HFFc6 (cell line): ENCODE data around the gene EXOC3. TPM values are rescaled to one million over a fixed set of nuclear protein-coding genes. Genes with fewer than 3 reads are reported as not detected.

Source experiments
- DNase-seq: peaks from one replicate; pipeline ENCODE4 v3.0.0-alpha.2; 2018
- H3K27ac Mint-ChIP-seq: 2 replicates; pipeline ENCODE4 v1.8.0; 2020; ENCODE audit warnings: mild to moderate bottlenecking, mixed read lengths
- H3K27me3 Mint-ChIP-seq: 2 replicates; pipeline ENCODE4 v1.8.0; 2021; ENCODE audit warnings: mild to moderate bottlenecking, moderate library complexity, mixed read lengths; ENCODE audit not compliant: insufficient read depth
- H3K36me3 Mint-ChIP-seq: 2 replicates; pipeline ENCODE4 v1.8.0; 2021; ENCODE audit warnings: low read depth, mixed read lengths
- H3K4me1 Mint-ChIP-seq: 2 replicates; pipeline ENCODE4 v1.8.0; 2020; ENCODE audit warnings: low read depth, mixed read lengths
- H3K4me3 Mint-ChIP-seq: 2 replicates; pipeline ENCODE4 v1.8.0; 2020; ENCODE audit warnings: mild to moderate bottlenecking, moderate library complexity, mixed read lengths
- H3K9me3 Mint-ChIP-seq: 2 replicates; pipeline ENCODE4 v1.8.0; 2020; ENCODE audit warnings: mild to moderate bottlenecking, mixed read lengths
- total RNA-seq, 6 experiments: library from RNA; stranded (reverse); fragmentation: NEBNext Ultra II Directional; extraction: Animal tissue kit (Norgen Biotek cat#: 25700); gene quantifications; 2 replicates in 1 of 6; 3 replicates in 5 of 6; pipeline ENCODE4 v1.2.3, GENCODE V29; 2021
- TF ChIP-seq, protein P1 (sequence below): fragments of 200-600 bp; sonication (generic); IDR thresholded peaks from 2 replicates; pipeline ENCODE4 v1.5.0; 2021; ENCODE audit warnings: antibody characterized with exemption, mild to moderate bottlenecking

EXOC3 gene
- total RNA-seq, 6 experiments from 2014 or later: 46.8 to 54.1 (median 50.3) TPM

DNA sequence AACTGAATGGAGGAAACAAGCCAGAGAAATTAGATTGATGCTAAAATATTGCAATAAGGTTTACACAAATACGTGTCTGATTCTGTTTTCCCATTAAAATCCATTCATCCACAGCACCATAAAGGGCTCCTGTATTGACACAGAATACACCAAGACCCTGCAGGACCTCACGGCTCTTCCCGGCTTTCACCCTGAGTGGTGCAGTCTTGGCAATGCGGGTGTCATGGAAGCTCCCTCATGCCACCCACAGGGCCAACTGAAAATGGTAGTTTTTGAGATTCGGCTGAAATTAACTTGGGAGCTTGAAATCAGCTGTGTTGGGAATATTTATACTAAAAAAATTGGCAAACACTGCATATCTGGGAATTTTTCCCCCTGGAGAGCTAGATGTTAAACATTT lies 17.3 kb upstream of the EXOC3 start:
- DNase-seq: no peak
- H3K27me3 Mint-ChIP-seq: peaks cover 43% of the 10 kb centered on the region
- H3K27ac Mint-ChIP-seq: peak overlapping the region; percentile 43
- peaks cover 73% of the 10 kb centered on the region for H3K36me3 Mint-ChIP-seq
- peaks cover 10% of the 10 kb centered on the region; the same call in 1 of the 2 replicates for H3K9me3 Mint-ChIP-seq
- H3K4me3 Mint-ChIP-seq: no peak overlapping the region
- H3K4me1 Mint-ChIP-seq: peaks cover 46% of the 10 kb centered on the region
- TF ChIP-seq, protein P1, sequence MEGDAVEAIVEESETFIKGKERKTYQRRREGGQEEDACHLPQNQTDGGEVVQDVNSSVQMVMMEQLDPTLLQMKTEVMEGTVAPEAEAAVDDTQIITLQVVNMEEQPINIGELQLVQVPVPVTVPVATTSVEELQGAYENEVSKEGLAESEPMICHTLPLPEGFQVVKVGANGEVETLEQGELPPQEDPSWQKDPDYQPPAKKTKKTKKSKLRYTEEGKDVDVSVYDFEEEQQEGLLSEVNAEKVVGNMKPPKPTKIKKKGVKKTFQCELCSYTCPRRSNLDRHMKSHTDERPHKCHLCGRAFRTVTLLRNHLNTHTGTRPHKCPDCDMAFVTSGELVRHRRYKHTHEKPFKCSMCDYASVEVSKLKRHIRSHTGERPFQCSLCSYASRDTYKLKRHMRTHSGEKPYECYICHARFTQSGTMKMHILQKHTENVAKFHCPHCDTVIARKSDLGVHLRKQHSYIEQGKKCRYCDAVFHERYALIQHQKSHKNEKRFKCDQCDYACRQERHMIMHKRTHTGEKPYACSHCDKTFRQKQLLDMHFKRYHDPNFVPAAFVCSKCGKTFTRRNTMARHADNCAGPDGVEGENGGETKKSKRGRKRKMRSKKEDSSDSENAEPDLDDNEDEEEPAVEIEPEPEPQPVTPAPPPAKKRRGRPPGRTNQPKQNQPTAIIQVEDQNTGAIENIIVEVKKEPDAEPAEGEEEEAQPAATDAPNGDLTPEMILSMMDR: peak; percentile 36; the same call in 1 of the 2 replicates

DNA sequence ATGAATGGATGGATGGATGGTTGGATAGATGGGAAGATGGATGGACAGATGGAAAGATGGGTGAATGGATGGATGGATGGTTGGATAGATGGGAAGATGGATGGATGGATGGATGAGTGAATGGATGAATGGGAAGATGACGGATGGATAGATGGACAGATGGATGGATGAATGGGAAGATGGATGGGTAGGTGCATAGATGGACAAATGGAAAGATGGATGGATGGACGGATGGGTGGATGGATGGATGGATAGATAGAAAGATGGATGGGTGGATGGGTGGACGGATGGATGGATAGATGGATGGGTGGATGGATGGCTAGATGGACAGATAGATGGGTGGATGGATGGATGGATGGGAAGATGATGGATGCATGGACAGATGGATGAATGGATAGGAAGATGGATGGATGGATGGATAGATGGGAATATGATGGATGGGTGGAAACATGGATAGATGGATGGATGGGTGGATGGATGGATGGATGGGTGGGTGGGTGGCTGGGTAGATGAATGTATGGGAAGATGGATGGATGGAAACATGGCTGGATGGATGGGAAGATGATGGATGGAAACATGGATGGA lies 16.5 kb upstream of the EXOC3 start:
- peaks cover 10% of the 10 kb centered on the region; the same call in 1 of the 2 replicates for H3K9me3 Mint-ChIP-seq
- no peak overlapping the region for H3K4me3 Mint-ChIP-seq
- TF ChIP-seq, protein P1: no peak
- H3K36me3 Mint-ChIP-seq: peaks cover 71% of the 10 kb centered on the region
- H3K27me3 Mint-ChIP-seq: peaks cover 41% of the 10 kb centered on the region
- peaks cover 48% of the 10 kb centered on the region for H3K4me1 Mint-ChIP-seq
- no peak for DNase-seq
- H3K27ac Mint-ChIP-seq: peak overlapping the region; percentile 39; the same call in 1 of the 2 replicates

DNA sequence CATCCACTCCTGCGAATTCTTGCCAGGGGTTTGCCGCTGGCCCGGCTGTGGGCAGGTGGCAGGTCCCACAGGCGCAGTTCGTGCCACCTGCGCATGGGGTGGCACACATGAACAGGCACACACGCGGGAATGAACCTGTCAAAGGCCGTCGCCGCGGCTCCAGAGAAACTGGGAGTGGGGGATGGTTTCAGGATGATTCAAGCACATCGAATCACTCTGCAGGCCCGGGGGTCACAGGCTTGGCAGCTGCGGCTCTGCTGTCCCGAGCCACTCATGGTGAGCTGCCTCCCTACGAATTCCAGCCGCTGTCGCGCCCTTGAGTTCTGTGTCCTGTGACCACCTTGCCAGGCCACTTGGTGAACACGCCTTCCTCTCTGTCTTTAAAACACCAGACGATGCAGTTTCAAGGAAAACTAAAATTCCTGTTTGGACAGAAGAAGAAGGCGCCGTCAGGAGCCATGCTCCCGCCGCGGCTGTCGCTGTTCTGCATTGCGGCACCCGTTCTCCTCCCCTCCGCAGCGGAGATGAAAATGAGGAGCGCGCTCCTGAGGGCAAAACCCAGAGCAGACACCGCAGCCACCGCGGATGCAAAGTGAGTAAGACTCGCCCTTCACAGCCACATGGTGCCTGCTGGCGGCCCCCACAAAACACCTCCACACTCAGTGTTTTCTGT lies 15.4 kb upstream of the EXOC3 start:
- Mint-ChIP-seq H3K27ac (no peak overlapping the region; the same call in 1 of the 2 replicates), H3K27me3 (peaks cover 37% of the 10 kb centered on the region), H3K36me3 (peaks cover 69% of the 10 kb centered on the region), H3K4me1 (peaks cover 57% of the 10 kb centered on the region), H3K9me3 (peaks cover 10% of the 10 kb centered on the region; the same call in 1 of the 2 replicates), H3K4me3 (no peak overlapping the region)
- DNase-seq: no peak
- TF ChIP-seq, protein P1: no peak

DNA sequence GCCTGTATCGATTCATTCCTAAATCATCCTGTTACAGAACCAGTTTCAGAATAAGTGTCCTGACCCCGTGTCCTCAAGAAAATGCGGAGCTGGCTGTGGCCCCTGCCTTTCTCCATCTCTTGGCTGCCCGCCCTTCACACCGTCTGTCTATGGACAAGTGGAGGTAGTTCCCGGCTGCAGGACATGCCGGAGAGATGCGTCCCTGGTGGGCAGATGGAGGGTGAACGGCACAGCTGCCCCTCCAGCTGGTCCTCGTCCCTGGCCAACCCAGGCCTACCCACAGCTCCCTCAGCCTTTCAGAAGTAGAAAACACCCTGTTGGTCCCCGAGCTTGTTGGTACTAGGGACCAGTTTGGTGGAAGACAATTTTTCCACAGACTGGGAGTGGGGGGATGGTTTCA lies 14.8 kb upstream of the EXOC3 start:
- TF ChIP-seq, protein P1: no peak
- H3K9me3 Mint-ChIP-seq: peaks cover 10% of the 10 kb centered on the region; the same call in 1 of the 2 replicates
- DNase-seq: no peak
- H3K27me3 Mint-ChIP-seq: peaks cover 34% of the 10 kb centered on the region
- peaks cover 64% of the 10 kb centered on the region for H3K36me3 Mint-ChIP-seq
- H3K4me3 Mint-ChIP-seq: no peak overlapping the region
- peaks cover 56% of the 10 kb centered on the region for H3K4me1 Mint-ChIP-seq
- no peak overlapping the region; the same call in 1 of the 2 replicates for H3K27ac Mint-ChIP-seq

DNA sequence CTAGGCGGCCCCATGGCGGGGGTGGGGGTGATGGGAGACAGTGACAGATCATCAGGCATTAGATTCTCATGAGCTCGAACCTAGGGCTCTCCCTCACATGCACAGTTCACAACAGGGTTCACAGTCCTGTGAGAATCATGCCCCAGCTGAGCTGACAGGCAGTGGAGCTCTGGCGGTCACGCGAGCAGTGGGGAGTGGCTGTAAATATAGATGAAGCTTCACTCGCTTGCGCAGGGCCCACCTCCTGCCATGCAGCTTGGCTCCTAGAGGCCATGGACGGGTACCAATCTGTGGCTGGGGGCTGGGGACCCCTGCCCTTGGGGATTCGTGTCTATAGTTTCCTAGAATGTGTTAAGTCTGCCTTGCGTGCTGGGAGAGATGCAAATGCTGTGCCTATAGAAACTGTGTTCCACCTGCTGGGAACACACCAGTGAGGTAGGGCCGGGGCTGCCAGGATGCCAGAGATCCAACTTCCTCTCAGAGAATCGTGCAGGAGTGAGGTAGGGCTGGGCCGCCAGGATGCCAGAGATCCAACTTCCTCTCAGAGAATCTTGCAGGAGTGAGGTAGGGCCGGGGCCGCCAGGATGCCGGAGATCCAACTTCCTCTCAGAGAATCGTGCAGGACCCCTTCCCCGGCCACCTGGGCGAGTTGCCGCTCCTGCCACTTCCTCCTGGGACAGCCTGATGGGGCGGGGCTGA lies 14.1 kb upstream of the EXOC3 start:
- TF ChIP-seq, protein P1: no peak
- H3K4me3 Mint-ChIP-seq: no peak overlapping the region
- H3K36me3 Mint-ChIP-seq: peaks cover 59% of the 10 kb centered on the region
- peaks cover 49% of the 10 kb centered on the region for H3K4me1 Mint-ChIP-seq
- peaks cover 30% of the 10 kb centered on the region for H3K27me3 Mint-ChIP-seq
- peak overlapping the region; percentile 40 for H3K27ac Mint-ChIP-seq
- peaks cover 10% of the 10 kb centered on the region; the same call in 1 of the 2 replicates for H3K9me3 Mint-ChIP-seq
- no peak for DNase-seq
